NB4 (cell line): Measurements from ENCODE around the gene INHA.

ENCODE experiments used
- CTCF ChIP-seq: IDR thresholded peaks from one replicate; pipeline ENCODE4 v1.5.1; 2012; ENCODE audit warnings: low read depth, low read length
- MYC ChIP-seq: IDR thresholded peaks from 2 replicates; pipeline ENCODE4 v1.6.1; 2011; ENCODE audit warnings: low read depth, low read length

DNA sequence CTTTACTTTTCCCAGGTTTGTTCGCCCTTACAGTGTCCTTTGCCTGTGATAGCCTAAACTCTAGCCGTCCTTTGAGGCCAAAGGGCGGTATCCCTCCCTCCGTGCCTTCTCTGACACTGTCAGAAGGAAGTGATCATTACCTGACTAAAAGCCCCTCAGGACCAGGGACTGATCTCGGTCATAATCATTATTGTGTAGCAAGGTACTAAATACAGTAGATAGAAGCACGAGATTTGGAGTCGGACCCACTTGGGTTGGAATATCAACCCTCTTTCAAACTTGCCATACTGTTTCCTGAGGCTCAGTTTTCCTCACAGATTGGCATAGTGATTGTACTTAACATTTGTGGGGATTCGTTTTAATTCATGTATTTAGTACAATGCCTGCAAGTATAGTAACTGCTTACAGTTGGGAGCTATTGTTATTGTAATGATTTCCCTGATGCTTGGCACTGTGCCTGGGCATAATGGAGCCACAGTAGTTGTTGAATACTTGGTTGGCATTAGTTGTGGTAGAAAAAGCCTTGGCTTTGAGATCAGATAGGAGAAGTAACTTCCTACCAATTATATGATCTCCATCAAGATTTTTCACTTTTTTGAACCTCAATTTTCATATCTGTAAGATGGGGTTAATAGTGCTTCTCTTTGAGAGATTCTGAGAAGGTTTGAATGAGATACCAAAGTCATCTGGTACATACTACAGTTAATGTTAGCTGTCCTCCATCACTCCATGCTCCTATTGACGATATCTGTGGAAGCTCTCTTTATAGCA, 26.4 kb downstream of the INHA start:
- TF ChIP-seq CTCF, result no peak
- no peak for TF ChIP-seq MYC
